Glutamatergic neuron (in vitro differentiated cells): ENCODE measurements around the gene ZNF737. TPM values are rescaled to one million over a fixed set of nuclear protein-coding genes. Genes with fewer than 3 reads are reported as not detected.

Source experiments
- total RNA-seq: library from RNA; stranded (reverse); fragmentation: NEBNext Ultra II Directional; extraction: Animal tissue kit (Norgen Biotek cat#: 25700); gene quantifications from one replicate; pipeline ENCODE4 v1.2.1, GENCODE V29; 2021; ENCODE audit not compliant: unreplicated experiment

The ZNF737 gene
- total RNA-seq, 1 donor from 2014 or later = 63.8 TPM

Other genes with a start within 250 kb of the ZNF737 start
- 24.2 TPM for gene ZNF626, start 95.8 kb upstream of the ZNF737 start, total RNA-seq
- gene ZNF66, start 210.5 kb upstream of the ZNF737 start, total RNA-seq = 20.0 TPM